Ishikawa (cell line): ENCODE results near the gene SOX21.

Experiments
- CEBPB ChIP-seq: IDR thresholded peaks from 2 replicates; pipeline ENCODE4 v1.6.1; 2012
- CREB1 ChIP-seq: IDR thresholded peaks from 2 replicates; pipeline ENCODE4 v1.6.1; 2012; ENCODE audit warnings: low read depth
- EGR1 ChIP-seq: IDR thresholded peaks from 2 replicates; pipeline ENCODE4 v1.6.1; 2012
- EP300 ChIP-seq: IDR thresholded peaks from 2 replicates; pipeline ENCODE4 v1.6.1; 2012; ENCODE audit warnings: borderline replicate concordance
- FOXM1 ChIP-seq: IDR thresholded peaks from 2 replicates; pipeline ENCODE4 v1.6.1; 2012; ENCODE audit warnings: low read depth, borderline replicate concordance
- NFIC ChIP-seq: IDR thresholded peaks from 2 replicates; pipeline ENCODE4 v1.6.1; 2012
- RAD21 ChIP-seq: IDR thresholded peaks from 2 replicates; pipeline ENCODE4 v1.6.1; 2012; ENCODE audit warnings: low read depth
- REST ChIP-seq: IDR thresholded peaks from 2 replicates; pipeline ENCODE4 v1.6.1; 2012; ENCODE audit warnings: low read depth, mild to moderate bottlenecking
- TAF1 ChIP-seq: IDR thresholded peaks from 2 replicates; pipeline ENCODE4 v1.6.1; 2012; ENCODE audit warnings: low read depth, mild to moderate bottlenecking
- TCF12 ChIP-seq: IDR thresholded peaks from 2 replicates; pipeline ENCODE4 v1.6.1; 2012; ENCODE audit warnings: low read depth
- TEAD4 ChIP-seq: IDR thresholded peaks from 2 replicates; pipeline ENCODE4 v1.6.1; 2012
- YY1 ChIP-seq: IDR thresholded peaks from 2 replicates; pipeline ENCODE4 v1.6.1; 2012; ENCODE audit warnings: low read depth
- ZBTB7A ChIP-seq: IDR thresholded peaks from 2 replicates; pipeline ENCODE4 v1.6.1; 2012; ENCODE audit warnings: low read depth
- TF ChIP-seq, protein P1 (sequence below): IDR thresholded peaks from 2 replicates; pipeline ENCODE4 v1.6.1; 2012
- TF ChIP-seq, protein P2 (sequence below): IDR thresholded peaks from 2 replicates; pipeline ENCODE4 v1.6.1; 2012

SOX21 gene

GRCh38 chr13:94701313-94702180 lies 10.8 kb downstream of the SOX21 start:
- TF ChIP-seq TEAD4 (no peak), NFIC (no peak), YY1 (no peak), RAD21 (no peak), CEBPB (no peak), CREB1 (no peak), REST (no peak), TCF12 (no peak)

GRCh38 chr13:94700536-94700935 lies 11.8 kb downstream of the SOX21 start:
- no peak for TF ChIP-seq TEAD4
- no peak for TF ChIP-seq CREB1
- TF ChIP-seq FOXM1, result no peak
- TF ChIP-seq, protein P1, sequence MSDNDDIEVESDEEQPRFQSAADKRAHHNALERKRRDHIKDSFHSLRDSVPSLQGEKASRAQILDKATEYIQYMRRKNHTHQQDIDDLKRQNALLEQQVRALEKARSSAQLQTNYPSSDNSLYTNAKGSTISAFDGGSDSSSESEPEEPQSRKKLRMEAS, result no peak
- no peak for TF ChIP-seq NFIC
- no peak for TF ChIP-seq CEBPB
- no peak for TF ChIP-seq YY1
- TF ChIP-seq, protein P2, sequence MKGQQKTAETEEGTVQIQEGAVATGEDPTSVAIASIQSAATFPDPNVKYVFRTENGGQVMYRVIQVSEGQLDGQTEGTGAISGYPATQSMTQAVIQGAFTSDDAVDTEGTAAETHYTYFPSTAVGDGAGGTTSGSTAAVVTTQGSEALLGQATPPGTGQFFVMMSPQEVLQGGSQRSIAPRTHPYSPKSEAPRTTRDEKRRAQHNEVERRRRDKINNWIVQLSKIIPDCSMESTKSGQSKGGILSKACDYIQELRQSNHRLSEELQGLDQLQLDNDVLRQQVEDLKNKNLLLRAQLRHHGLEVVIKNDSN, result no peak
- no peak for TF ChIP-seq EGR1
- no peak for TF ChIP-seq TCF12
- no peak for TF ChIP-seq REST
- no peak for TF ChIP-seq TAF1
- no peak for TF ChIP-seq ZBTB7A
- no peak for TF ChIP-seq RAD21
- TF ChIP-seq EP300, result no peak

DNA sequence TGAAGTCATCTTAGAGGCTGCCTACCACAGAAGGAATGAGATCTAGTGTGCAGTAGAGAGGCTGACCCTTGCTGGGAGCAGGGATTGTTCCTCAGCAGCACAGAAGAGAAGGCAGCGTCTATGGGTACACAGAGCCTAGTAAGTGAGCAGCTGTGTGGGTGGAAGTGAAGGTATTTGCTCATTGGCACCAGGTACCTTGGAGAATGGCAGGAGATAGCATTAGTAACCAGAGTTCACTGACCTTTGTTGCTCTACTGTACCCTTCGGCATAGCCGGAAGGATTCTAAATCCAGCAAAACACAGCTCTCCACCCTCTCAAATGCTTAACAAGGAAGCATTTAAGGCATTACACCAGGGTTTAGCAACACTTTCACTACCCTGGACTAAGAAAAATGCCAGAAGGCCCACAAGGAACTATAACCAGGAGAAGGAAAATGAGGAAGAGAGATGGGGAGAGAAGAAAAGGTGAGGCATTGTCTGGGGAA lies 12.3 kb downstream of the SOX21 start:
- TF ChIP-seq, protein P2, result no peak
- no peak for TF ChIP-seq ZBTB7A
- no peak for TF ChIP-seq RAD21
- TF ChIP-seq, protein P1, result no peak
- no peak for TF ChIP-seq YY1
- TF ChIP-seq TAF1, result no peak
- TF ChIP-seq REST, result no peak
- no peak for TF ChIP-seq TCF12
- TF ChIP-seq CEBPB, result no peak
- no peak for TF ChIP-seq CREB1
- no peak for TF ChIP-seq EGR1
- TF ChIP-seq NFIC, result no peak
- no peak for TF ChIP-seq TEAD4
- TF ChIP-seq EP300, result no peak

DNA sequence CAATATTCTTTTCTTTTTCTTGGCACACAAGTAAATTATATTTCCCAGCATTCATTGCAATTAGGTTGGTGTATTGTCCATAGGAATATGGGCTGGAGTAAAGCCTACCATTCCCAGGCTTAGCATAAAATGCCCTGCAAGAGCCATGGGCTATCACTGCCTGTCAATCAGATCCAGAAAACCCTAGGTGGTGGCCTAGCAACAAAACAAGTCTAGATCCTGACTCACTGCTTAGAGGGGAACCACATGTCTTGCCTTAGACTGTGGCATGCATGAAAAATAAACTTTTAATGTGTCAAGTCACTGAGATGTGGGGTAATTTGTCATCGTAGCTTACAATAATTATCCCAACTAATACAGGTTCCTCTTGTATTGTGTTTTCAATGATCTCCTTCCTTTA lies 16.2 kb downstream of the SOX21 start:
- TF ChIP-seq RAD21, result no peak
- no peak for TF ChIP-seq REST
- no peak for TF ChIP-seq TCF12
- no peak for TF ChIP-seq FOXM1
- TF ChIP-seq, protein P2, result no peak
- no peak for TF ChIP-seq CEBPB
- TF ChIP-seq TEAD4, result no peak
- TF ChIP-seq EGR1, result no peak
- no peak for TF ChIP-seq TAF1
- no peak for TF ChIP-seq EP300
- TF ChIP-seq YY1, result no peak
- TF ChIP-seq ZBTB7A, result no peak
- TF ChIP-seq, protein P1, result no peak
- TF ChIP-seq NFIC, result no peak
